HUES64 (cell line): ENCODE measurements around the gene TAOK3.

Experiments used
- H3K27ac ChIP-seq: 2 replicates; pipeline ENCODE4 v1.7.0; 2013; ENCODE audit warnings: low read depth, low read length, inconsistent platforms
- H3K27me3 ChIP-seq: 2 replicates; pipeline ENCODE4 v1.6.1; 2013; ENCODE audit warnings: mild to moderate bottlenecking, low read length; ENCODE audit not compliant: insufficient read depth
- H3K36me3 ChIP-seq: 2 replicates; pipeline ENCODE4 v1.6.1; 2013; ENCODE audit warnings: mild to moderate bottlenecking, low read length; ENCODE audit not compliant: insufficient read depth
- H3K4me1 ChIP-seq: 2 replicates; pipeline ENCODE4 v1.6.1; 2013; ENCODE audit warnings: mild to moderate bottlenecking, low read length, moderate library complexity; ENCODE audit not compliant: insufficient read depth
- H3K4me3 ChIP-seq: 2 replicates; pipeline ENCODE4 v1.5.1; 2013; ENCODE audit warnings: mild to moderate bottlenecking, low read length, moderate library complexity
- H3K9ac ChIP-seq: 2 replicates; pipeline ENCODE4 v1.6.1; 2013; ENCODE audit warnings: mild to moderate bottlenecking, low read depth, low read length
- H3K9me3 ChIP-seq: 2 replicates; pipeline ENCODE4 v1.6.1; 2013; ENCODE audit warnings: low read depth, low read length; ENCODE audit not compliant: insufficient read depth
- WGBS: fragments of 150-250, 120-280 bp; methylation state at CpG from one replicate; pipeline ENCODE4 v1.1.7; 2013; ENCODE audit warnings: missing lambda C conversion rate; 5-methylcytosine and 5-hydroxymethylcytosine counted together

Gene TAOK3

GRCh38 chr12:118334939-118335567 lies 37.7 kb downstream of the TAOK3 start:
- no peaks in the 10 kb centered on the region for H3K9me3 ChIP-seq
- no peaks in the 10 kb centered on the region for H3K4me1 ChIP-seq
- no peaks in the 10 kb centered on the region for H3K27me3 ChIP-seq
- H3K27ac ChIP-seq: no peak overlapping the region
- H3K36me3 ChIP-seq: no peaks in the 10 kb centered on the region
- H3K9ac ChIP-seq: no peak overlapping the region
- WGBS: 86% methylated on average over 2 of the region's 4 CpGs
- no peak overlapping the region for H3K4me3 ChIP-seq

GRCh38 chr12:118334241-118334640 lies 38.5 kb downstream of the TAOK3 start:
- 90% methylated on average over 2 of the region's 3 CpGs for WGBS
- Histone ChIP-seq H3K9me3 (no peaks in the 10 kb centered on the region), H3K4me1 (peaks cover under 1% of the 10 kb centered on the region; the same call in 1 of the 2 replicates), H3K27ac (no peak overlapping the region), H3K27me3 (no peaks in the 10 kb centered on the region), H3K36me3 (no peaks in the 10 kb centered on the region), H3K4me3 (no peak overlapping the region), H3K9ac (no peak overlapping the region)

- Histone ChIP-seq H3K4me3 (no peak overlapping the region), H3K27ac (no peak overlapping the region), H3K9me3 (no peaks in the 10 kb centered on the region), H3K27me3 (no peaks in the 10 kb centered on the region), H3K4me1 (peaks cover 7% of the 10 kb centered on the region; the same call in 1 of the 2 replicates), H3K9ac (no peak overlapping the region), H3K36me3 (no peaks in the 10 kb centered on the region)
- WGBS: 100% methylated on average over 2 of the region's 4 CpGs
These were observed 40.2 kb downstream of the TAOK3 start for GRCh38 chr12:118332511-118332910.

- Histone ChIP-seq H3K9me3 (no peaks in the 10 kb centered on the region), H3K4me3 (no peak overlapping the region), H3K27ac (no peak overlapping the region), H3K9ac (no peak overlapping the region), H3K4me1 (peaks cover 7% of the 10 kb centered on the region; the same call in 1 of the 2 replicates), H3K27me3 (no peaks in the 10 kb centered on the region), H3K36me3 (no peaks in the 10 kb centered on the region)
- WGBS: 86% methylated on average over 3 of the region's 3 CpGs
These were observed 42.2 kb downstream of the TAOK3 start for GRCh38 chr12:118330421-118331018.

GRCh38 chr12:118328486-118329330 lies 44.0 kb downstream of the TAOK3 start:
- H3K9ac ChIP-seq: no peak overlapping the region
- no peaks in the 10 kb centered on the region for H3K27me3 ChIP-seq
- H3K4me1 ChIP-seq: peaks cover 7% of the 10 kb centered on the region; the same call in 1 of the 2 replicates
- WGBS: 90% methylated on average over 3 of the region's 3 CpGs
- H3K27ac ChIP-seq: no peak overlapping the region
- no peaks in the 10 kb centered on the region for H3K9me3 ChIP-seq
- H3K36me3 ChIP-seq: no peaks in the 10 kb centered on the region
- no peak overlapping the region for H3K4me3 ChIP-seq

GRCh38 chr12:118327391-118327790 lies 45.3 kb downstream of the TAOK3 start:
- H3K36me3 ChIP-seq: no peaks in the 10 kb centered on the region
- H3K4me1 ChIP-seq: peaks cover 7% of the 10 kb centered on the region; the same call in 1 of the 2 replicates
- H3K9ac ChIP-seq: no peak overlapping the region
- no peak overlapping the region for H3K4me3 ChIP-seq
- no peaks in the 10 kb centered on the region for H3K9me3 ChIP-seq
- no peak overlapping the region for H3K27ac ChIP-seq
- no peaks in the 10 kb centered on the region for H3K27me3 ChIP-seq

GRCh38 chr12:118326991-118327390 lies 45.7 kb downstream of the TAOK3 start:
- H3K36me3 ChIP-seq: no peaks in the 10 kb centered on the region
- no peak overlapping the region for H3K9ac ChIP-seq
- H3K27me3 ChIP-seq: no peaks in the 10 kb centered on the region
- H3K27ac ChIP-seq: no peak overlapping the region
- no peak overlapping the region for H3K4me3 ChIP-seq
- peaks cover 7% of the 10 kb centered on the region; the same call in 1 of the 2 replicates for H3K4me1 ChIP-seq
- no peaks in the 10 kb centered on the region for H3K9me3 ChIP-seq

GRCh38 chr12:118325081-118325480 lies 47.6 kb downstream of the TAOK3 start:
- Histone ChIP-seq H3K27ac (no peak overlapping the region), H3K9me3 (no peaks in the 10 kb centered on the region), H3K4me1 (peaks cover 7% of the 10 kb centered on the region; the same call in 1 of the 2 replicates), H3K27me3 (no peaks in the 10 kb centered on the region), H3K9ac (no peak overlapping the region), H3K36me3 (no peaks in the 10 kb centered on the region), H3K4me3 (no peak overlapping the region)
- WGBS: no CpG with 5 or more reads among the region's 2 CpGs

GRCh38 chr12:118319627-118320026 lies 53.1 kb downstream of the TAOK3 start:
- Histone ChIP-seq H3K4me1 (no peaks in the 10 kb centered on the region), H3K9ac (no peak overlapping the region), H3K27me3 (no peaks in the 10 kb centered on the region), H3K9me3 (no peaks in the 10 kb centered on the region), H3K36me3 (no peaks in the 10 kb centered on the region), H3K27ac (no peak overlapping the region), H3K4me3 (no peak overlapping the region)
- 100% methylated on average over 2 of the region's 3 CpGs for WGBS

- no peaks in the 10 kb centered on the region for H3K36me3 ChIP-seq
- no peaks in the 10 kb centered on the region for H3K27me3 ChIP-seq
- H3K9me3 ChIP-seq: no peaks in the 10 kb centered on the region
- no peak overlapping the region for H3K27ac ChIP-seq
- H3K9ac ChIP-seq: no peak overlapping the region
- no CpG with 5 or more reads among the region's 1 CpG for WGBS
- no peaks in the 10 kb centered on the region for H3K4me1 ChIP-seq
- H3K4me3 ChIP-seq: no peak overlapping the region
These were observed 54.0 kb downstream of the TAOK3 start for GRCh38 chr12:118318744-118319143.

- Histone ChIP-seq H3K4me1 (no peaks in the 10 kb centered on the region), H3K27me3 (no peaks in the 10 kb centered on the region), H3K9ac (no peak overlapping the region), H3K4me3 (no peak overlapping the region), H3K27ac (no peak overlapping the region), H3K9me3 (no peaks in the 10 kb centered on the region), H3K36me3 (no peaks in the 10 kb centered on the region)
- no CpG with 5 or more reads among the region's 1 CpG for WGBS
These were observed 55.0 kb downstream of the TAOK3 start for GRCh38 chr12:118317729-118318128.
